CD4-positive, alpha-beta T cell treated with Interleukin-15 for 4 hours (primary cell): ENCODE results near the gene WDR4.
"Not testable (repeated sequence)": the region's sequence is repeated elsewhere in the genome, so short reads cannot be mapped to it uniquely, and the experiment has no call there.

ENCODE experiments used
- DNase-seq: peaks from one replicate; pipeline ENCODE4 v3.0.0-alpha.2; 2020; ENCODE audit warnings: low spot score

Gene WDR4

GRCh38 chr21:42815217-42815616, 64.1 kb downstream of the WDR4 start:
- no peak for DNase-seq

DNA sequence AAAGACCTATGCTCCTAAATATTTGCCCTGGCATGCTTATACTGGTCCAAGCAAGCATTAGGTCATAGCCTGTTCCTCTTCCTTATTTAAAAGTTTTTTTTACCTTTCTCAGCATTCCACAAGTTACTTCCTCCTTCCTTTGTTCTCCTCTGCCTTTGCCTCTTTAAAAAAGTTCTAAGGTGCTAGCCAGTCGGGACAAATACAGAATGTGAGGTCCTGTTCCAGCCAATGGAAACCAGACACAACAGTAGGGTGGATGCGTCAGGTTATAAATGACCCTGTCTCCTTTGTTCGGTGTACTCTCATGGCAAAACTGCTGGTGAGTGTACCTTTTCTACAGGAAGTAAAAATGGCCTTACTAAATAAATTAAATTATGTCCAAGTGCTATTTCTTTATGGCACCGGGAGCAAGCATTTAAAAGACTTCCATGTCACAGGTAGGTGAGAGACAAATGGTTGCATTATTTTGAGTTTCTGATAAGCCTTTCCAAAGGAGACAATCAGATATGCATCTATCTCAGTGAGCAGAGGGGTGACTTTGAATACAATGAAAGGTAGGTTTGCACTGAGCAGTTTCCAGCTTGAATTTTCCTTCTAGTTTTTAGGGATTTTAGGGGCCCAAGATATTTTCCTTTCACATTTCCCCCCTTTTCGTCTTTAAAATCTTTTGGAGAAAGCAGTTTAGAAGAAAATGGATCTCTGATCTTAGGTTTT, 66.7 kb downstream of the WDR4 start:
- not testable (repeated sequence) for DNase-seq

GRCh38 chr21:42811960-42812359, 67.4 kb downstream of the WDR4 start:
- no peak for DNase-seq

GRCh38 chr21:42809577-42810475, 69.5 kb downstream of the WDR4 start:
- no peak for DNase-seq

- no peak for DNase-seq
Observed at GRCh38 chr21:42809171-42809570, 70.2 kb downstream of the WDR4 start.

DNA sequence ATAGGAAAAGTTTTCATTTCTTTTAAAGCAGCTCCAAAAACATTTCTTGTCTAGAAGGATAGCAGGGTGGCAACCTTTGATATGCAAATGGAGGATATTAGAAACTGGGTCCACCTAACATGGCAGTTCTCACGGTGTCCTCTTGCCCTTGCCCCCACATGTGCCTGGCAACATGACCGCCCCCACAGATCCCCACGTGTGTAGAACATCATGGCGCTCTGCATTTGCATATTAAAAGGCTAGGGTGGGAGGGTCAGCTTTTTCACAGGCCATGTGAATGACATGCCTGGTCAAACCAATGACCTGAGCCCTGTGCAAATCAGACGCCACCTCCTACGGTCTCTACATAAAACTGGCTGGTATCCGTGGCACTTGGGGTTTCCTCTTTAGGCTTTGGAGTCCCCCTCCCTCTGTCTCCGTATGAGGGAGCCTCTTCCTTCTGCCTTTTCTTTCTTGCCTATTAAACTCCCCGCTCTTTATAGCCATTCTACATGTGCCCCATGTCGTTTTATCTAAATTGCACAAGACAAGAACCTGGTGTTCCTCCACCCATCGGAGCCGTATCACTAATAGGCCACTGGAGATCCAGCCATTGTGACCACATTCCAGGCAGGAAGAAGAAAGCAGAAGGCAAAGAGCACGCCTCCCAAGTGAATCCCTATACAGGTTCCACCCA, 71.3 kb downstream of the WDR4 start:
- DNase-seq = no peak

- not testable (repeated sequence) for DNase-seq
Observed at GRCh38 chr21:42807293-42807895, 71.9 kb downstream of the WDR4 start.

DNA sequence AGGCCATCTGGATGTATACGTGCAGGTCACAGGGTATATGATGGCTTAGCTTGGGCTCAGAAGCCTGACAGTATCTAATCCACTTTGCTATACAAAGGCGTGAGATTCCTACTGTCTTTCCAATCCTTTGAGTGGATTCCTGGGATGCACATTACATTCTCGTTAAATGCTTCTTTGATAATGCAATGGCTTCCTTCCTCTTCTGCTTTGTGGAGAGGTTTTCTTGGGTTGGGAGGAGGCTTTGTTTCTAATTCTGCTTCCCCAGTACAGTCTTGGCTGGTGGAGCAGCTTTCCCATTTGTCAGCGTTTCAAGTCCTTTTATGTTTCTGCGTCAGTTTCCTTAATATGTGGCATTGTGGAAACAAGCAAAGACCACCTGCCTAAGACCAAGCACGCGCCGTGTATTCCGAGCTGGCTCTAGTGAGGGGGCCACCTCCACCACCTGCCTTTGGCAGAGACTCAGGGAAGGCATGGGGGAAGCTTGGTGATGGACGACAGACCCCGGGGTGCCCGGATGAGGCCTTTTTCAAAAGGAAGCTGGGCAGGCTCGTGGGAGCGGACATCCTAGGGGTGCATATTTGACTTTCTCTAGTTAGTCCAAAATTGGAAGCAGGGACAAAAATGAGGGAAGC, 72.7 kb downstream of the WDR4 start:
- no peak for DNase-seq

DNA sequence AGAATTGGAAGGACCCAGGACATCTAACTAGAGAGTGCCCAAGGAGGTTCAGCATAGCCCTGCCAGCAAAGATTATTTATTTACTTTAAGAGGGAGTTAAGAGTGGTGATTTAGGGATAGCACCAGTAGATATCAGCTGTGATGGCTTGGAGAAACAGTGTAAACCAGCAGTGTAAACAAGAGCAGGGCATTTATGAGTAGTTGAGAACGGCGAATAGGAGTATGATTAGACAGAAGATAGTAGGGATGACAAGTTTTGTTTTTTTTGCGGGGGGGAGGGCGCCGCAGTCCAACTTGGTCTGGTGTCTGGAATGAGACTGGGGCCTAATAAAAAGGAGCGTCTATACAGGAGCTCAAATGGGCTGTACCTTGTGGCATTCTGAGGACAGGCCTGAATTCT, 77.7 kb downstream of the WDR4 start:
- not testable (repeated sequence) for DNase-seq

- no peak for DNase-seq
Observed at GRCh38 chr21:42799948-42800347, 79.4 kb downstream of the WDR4 start.

- no peak for DNase-seq
Observed at GRCh38 chr21:42799516-42799915, 79.8 kb downstream of the WDR4 start.
